Ishikawa (cell line): ENCODE data around the gene MRPL44.

Source experiments
- CREB1 ChIP-seq: IDR thresholded peaks from 2 replicates; pipeline ENCODE4 v1.6.1; 2012; ENCODE audit warnings: low read depth
- EP300 ChIP-seq: IDR thresholded peaks from 2 replicates; pipeline ENCODE4 v1.6.1; 2012; ENCODE audit warnings: borderline replicate concordance
- FOXM1 ChIP-seq: IDR thresholded peaks from 2 replicates; pipeline ENCODE4 v1.6.1; 2012; ENCODE audit warnings: low read depth, borderline replicate concordance
- NFIC ChIP-seq: IDR thresholded peaks from 2 replicates; pipeline ENCODE4 v1.6.1; 2012
- RAD21 ChIP-seq: IDR thresholded peaks from 2 replicates; pipeline ENCODE4 v1.6.1; 2012; ENCODE audit warnings: low read depth
- TAF1 ChIP-seq: IDR thresholded peaks from 2 replicates; pipeline ENCODE4 v1.6.1; 2012; ENCODE audit warnings: low read depth, mild to moderate bottlenecking
- TCF12 ChIP-seq: IDR thresholded peaks from 2 replicates; pipeline ENCODE4 v1.6.1; 2012; ENCODE audit warnings: low read depth
- TEAD4 ChIP-seq: IDR thresholded peaks from 2 replicates; pipeline ENCODE4 v1.6.1; 2012
- YY1 ChIP-seq: IDR thresholded peaks from 2 replicates; pipeline ENCODE4 v1.6.1; 2012; ENCODE audit warnings: low read depth
- ZBTB7A ChIP-seq: IDR thresholded peaks from 2 replicates; pipeline ENCODE4 v1.6.1; 2012; ENCODE audit warnings: low read depth
- TF ChIP-seq, protein P1 (sequence below): IDR thresholded peaks from 2 replicates; pipeline ENCODE4 v1.6.1; 2012; ENCODE audit warnings: low read depth, mild to moderate bottlenecking
- TF ChIP-seq, protein P2 (sequence below): IDR thresholded peaks from 2 replicates; pipeline ENCODE4 v1.6.1; 2012

- TF ChIP-seq FOXM1 (no peak), RAD21 (peak; percentile 81), EP300 (no peak), TAF1 (no peak), YY1 (no peak), ZBTB7A (no peak), TEAD4 (no peak), CREB1 (no peak), TCF12 (no peak), NFIC (no peak)
- TF ChIP-seq, protein P1, sequence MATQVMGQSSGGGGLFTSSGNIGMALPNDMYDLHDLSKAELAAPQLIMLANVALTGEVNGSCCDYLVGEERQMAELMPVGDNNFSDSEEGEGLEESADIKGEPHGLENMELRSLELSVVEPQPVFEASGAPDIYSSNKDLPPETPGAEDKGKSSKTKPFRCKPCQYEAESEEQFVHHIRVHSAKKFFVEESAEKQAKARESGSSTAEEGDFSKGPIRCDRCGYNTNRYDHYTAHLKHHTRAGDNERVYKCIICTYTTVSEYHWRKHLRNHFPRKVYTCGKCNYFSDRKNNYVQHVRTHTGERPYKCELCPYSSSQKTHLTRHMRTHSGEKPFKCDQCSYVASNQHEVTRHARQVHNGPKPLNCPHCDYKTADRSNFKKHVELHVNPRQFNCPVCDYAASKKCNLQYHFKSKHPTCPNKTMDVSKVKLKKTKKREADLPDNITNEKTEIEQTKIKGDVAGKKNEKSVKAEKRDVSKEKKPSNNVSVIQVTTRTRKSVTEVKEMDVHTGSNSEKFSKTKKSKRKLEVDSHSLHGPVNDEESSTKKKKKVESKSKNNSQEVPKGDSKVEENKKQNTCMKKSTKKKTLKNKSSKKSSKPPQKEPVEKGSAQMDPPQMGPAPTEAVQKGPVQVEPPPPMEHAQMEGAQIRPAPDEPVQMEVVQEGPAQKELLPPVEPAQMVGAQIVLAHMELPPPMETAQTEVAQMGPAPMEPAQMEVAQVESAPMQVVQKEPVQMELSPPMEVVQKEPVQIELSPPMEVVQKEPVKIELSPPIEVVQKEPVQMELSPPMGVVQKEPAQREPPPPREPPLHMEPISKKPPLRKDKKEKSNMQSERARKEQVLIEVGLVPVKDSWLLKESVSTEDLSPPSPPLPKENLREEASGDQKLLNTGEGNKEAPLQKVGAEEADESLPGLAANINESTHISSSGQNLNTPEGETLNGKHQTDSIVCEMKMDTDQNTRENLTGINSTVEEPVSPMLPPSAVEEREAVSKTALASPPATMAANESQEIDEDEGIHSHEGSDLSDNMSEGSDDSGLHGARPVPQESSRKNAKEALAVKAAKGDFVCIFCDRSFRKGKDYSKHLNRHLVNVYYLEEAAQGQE, result no peak
- TF ChIP-seq, protein P2, sequence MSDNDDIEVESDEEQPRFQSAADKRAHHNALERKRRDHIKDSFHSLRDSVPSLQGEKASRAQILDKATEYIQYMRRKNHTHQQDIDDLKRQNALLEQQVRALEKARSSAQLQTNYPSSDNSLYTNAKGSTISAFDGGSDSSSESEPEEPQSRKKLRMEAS, result no peak
These were observed 36.5 kb downstream of the MRPL44 start for GRCh38 chr2:223993634-223994232.
